NCI-H1694 treated with DMSO at 0.1 percent for 48 hours (cell line): ENCODE measurements around the gene GAL3ST2.
"Not testable (repeated sequence)": the region's sequence is repeated elsewhere in the genome, so short reads cannot be mapped to it uniquely, and the experiment has no call there.

Experiments
- DNase-seq: peaks from one replicate; lab custom pipeline; 2025; lab: John Stamatoyannopoulos, UW

Gene GAL3ST2

GRCh38 chr2:241768850-241769249 is 7.8 kb upstream of the GAL3ST2 start:
- DNase-seq: no peak

GRCh38 chr2:241769819-241770184 is 6.8 kb upstream of the GAL3ST2 start:
- no peak for DNase-seq

DNA sequence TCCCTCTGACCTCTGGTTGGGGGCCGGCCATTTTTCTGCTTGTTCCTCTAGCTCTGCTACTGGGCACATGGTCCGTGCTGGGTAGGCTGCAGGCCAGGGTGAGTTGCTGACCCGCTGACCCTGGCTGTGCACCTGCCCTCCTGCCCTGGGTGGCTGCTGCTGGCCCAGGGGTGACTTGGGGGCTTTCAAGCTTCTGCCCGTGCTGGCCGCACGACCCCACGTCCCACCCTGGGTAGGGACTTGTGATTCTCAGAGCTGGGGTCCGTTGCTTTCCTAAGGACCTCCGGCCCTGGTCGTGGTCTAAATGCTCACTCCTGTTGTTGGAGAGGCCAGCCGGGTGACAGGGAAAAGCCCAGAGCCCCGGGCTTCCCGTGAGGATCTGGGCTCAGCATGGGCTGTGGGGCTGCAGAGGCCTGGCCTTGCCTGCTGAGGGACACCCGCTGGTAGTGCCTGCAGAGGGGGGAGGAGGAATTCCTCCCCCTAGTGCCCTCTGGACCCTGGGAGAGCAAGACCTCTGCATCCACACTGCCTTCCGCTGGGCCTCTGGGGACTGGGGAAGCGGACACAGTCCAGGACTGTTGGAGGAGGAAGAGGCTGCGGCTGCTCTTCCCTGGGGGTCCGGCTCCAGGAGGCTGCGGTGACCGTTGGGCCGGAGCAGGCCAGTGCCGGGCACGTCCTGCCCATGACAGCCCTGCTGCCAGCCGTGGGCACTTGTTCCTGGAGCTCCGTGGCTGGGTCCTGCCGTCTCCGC is 6.3 kb upstream of the GAL3ST2 start:
- no peak for DNase-seq

- no peak for DNase-seq
Observed at GRCh38 chr2:241770936-241771285, 5.7 kb upstream of the GAL3ST2 start.

DNA sequence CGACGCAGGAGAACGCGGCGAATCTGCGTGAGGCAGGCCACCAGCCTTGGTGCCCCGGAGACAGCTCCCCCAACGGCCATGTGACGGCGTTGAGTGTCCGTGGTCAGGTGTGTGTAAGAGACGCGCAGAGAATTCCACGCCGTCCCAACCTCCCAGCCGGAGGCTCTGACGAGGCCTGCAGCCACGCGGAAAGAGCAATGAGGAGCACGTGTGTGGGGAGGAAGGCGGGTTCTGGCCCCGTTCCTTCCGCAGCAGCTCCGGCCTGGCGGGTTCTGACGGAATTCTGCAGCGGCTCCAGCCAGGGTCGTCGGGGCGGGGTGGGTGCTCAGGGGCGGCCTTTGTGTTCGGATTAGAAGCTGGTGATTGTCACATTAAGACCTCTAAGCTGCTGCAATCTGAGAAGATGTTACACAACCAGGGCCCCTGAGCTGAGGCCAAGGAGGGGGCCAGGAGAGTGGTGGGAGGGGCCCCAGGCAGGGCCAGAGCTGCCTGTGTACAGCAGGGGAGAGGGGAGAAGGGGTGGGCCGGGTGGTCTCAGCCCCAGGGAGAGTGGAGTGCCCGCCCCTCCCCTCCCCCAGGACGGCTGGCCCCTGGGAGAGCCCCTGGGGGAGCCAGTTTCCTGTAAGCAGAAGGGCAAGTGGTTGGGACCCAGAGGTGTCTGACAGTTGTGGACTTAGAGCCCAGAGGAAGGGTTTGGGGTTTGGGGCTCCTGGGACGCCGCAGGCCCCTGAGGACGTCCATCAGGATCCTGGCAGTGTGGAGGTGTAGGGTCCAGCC is 5.1 kb upstream of the GAL3ST2 start:
- no peak for DNase-seq

DNA sequence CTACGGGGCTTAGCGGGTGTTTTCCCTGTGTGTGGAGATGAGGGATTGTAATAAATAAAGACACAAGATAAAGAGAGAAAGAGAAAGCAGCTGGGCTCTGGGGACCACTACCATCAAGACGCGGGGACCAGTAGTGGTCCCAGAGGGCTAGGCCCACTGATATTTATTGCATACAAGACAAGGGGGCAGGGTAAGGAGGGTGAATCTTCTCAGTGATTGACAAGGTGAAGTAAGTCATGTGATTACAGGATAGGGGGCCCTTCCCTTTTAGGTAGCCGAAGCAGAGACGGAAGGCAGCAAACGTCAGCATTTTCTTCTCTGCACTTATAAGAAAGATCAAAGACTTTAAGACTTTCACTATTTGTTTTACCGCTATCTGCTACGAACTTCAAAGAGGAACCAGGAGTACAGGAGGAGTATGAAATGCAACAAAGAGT is 4.5 kb upstream of the GAL3ST2 start:
- DNase-seq: no peak

GRCh38 chr2:241773511-241774418 is 2.9 kb upstream of the GAL3ST2 start:
- DNase-seq: no peak

DNA sequence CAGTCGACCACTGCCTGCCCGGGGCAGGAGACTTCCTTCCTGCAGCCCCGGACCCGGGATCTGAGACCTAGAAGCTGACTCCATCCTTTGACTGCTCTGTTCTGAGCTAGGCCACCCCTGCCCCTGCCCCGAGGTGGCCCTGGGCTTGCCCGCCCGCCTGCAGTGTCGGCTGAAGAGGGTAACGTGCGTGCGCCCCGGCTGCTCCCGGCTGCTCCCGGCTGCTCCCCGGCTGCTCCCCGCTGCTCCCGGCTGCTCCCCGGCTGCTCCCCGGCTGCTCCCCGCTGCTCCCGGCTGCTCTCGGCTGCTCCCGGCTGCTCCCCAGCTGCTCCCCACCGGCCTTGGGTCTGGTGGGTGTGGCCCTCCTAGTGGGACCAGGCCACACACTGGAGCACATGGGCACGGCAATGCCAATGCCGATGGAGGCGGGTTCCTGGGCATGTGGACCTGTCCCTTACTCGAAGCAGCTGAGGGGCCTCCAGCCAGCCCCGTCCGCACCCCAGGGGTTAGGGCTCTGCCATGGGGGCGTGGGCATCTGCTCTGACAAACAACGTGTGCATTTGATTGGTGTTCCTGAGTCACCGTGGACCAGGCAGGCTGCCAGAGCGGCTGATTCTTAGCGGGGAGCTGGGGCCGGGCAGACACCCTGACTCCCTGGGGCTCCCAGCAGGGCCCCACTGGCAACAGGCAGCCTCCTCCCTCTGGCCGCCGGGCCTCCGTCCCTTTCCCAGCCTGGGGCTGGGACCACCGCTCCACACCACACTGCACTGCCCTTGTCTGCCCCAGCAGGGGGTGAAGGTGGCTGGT is 2.0 kb upstream of the GAL3ST2 start:
- DNase-seq: no peak

- no peak for DNase-seq
Observed at GRCh38 chr2:241775223-241776177, 1.1 kb upstream of the GAL3ST2 start.

- no peak for DNase-seq
Observed at GRCh38 chr2:241777170-241777685, 606 bp downstream of the GAL3ST2 start.

GRCh38 chr2:241777686-241778627 is 1.3 kb downstream of the GAL3ST2 start:
- no peak for DNase-seq

DNA sequence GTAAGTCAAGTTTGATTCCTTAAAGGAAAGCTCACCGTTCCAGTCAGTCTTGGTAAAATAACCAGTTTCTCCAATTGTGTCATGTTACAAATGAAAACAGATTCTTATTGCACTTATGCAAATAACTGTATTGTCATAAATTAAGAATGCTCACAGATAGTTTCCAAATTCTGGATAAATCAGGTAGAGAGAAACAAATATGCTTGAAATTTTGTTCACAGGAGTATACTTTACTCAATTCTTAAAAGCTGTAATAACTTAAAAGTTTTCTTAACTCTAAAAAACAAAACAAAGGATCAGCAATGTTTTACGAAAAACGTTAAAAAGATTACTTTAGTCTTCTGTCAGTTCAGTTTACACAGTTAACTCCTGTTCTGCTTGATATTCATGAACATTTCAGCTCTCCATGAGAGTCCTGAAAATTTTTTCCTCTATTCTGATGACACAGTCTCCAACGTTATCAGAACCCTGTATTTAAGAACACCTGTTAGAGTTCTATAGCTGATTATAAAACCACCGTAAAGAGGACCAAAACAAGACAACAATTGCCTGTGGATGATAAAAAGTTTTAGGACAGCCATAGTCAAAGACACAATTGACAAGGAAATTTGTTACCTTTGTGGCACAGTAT is 4.4 kb downstream of the GAL3ST2 start:
- no peak for DNase-seq

DNA sequence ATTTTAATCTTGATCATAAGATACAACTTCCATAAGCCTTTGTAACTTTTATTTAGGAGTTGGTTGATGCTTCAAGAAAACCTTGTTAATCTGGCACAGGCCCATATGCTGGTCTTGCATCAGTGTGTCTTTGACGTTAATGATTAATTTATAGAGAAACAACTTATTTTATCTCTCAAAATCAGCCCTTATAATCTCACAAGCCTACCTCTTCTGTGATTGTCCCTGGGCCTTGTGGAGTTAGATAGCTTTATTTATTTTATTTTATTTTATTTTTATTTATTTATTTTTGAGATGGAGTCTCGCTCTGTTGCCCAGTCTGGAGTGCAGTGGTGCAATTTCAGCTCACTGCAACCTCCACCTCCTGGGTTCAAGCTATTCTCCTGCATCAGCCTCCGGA is 5.4 kb downstream of the GAL3ST2 start:
- DNase-seq: not testable (repeated sequence)

GRCh38 chr2:241788135-241788534 is 11.5 kb downstream of the GAL3ST2 start:
- DNase-seq: no peak

GRCh38 chr2:241788572-241788971 is 11.9 kb downstream of the GAL3ST2 start:
- no peak for DNase-seq

DNA sequence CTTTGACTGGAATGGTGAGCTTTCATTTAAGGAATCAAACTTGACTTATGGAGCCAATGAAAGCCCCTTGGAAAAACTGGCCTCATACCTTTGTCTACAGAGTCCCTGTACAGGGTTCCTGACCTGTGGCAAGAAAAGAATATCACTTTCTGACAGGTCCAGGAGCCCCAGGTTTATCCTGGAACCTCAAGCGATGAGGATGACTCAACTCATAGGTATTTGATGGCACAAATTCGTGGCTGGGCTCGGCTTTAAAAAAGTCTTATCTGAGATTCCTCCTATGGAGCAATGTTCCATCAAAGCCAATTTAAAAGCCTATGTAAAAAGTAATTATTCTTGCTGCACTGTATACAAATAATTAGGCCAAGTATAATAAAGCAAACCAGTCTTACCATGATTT is 14.8 kb downstream of the GAL3ST2 start:
- DNase-seq: not testable (repeated sequence)

DNA sequence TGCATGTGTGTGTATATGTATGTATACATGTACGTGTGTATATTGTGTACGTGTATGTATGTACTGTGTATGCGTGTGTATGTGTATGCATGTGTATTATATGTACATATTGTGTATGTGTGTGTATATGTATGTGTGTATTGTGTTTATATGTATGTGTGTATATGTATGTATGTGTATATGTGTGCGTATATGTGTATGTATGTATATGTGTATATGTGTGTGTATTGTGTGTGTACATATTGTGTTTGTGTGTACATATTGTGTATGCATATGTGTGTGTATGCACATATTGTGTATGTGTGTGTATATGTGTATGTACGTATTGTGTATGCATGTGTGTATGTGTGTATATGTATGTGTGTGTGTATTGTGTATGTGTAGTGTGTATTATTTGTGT is 16.8 kb downstream of the GAL3ST2 start:
- no peak for DNase-seq

GRCh38 chr2:241794250-241794823 is 17.7 kb downstream of the GAL3ST2 start:
- no peak for DNase-seq
